PC-9 (cell line): ENCODE measurements around the gene ATP1A1.

ENCODE experiments used
- EZH2 ChIP-seq: fragments of 200-600 bp; sonication (generic); IDR thresholded peaks from 2 replicates; pipeline ENCODE4 v1.8.0; 2017; ENCODE audit warnings: antibody characterized with exemption, low read depth
- TF ChIP-seq, protein P1 (sequence below): fragments of 200-600 bp; sonication (generic); conservative IDR thresholded peaks from 2 replicates; pipeline ENCODE4 v1.6.1; 2017; ENCODE audit warnings: mixed run types, antibody characterized with exemption, mild to moderate bottlenecking, moderate library complexity

GRCh38 chr1:116334015-116334547 lies 39.0 kb upstream of the ATP1A1 start:
- TF ChIP-seq, protein P1, sequence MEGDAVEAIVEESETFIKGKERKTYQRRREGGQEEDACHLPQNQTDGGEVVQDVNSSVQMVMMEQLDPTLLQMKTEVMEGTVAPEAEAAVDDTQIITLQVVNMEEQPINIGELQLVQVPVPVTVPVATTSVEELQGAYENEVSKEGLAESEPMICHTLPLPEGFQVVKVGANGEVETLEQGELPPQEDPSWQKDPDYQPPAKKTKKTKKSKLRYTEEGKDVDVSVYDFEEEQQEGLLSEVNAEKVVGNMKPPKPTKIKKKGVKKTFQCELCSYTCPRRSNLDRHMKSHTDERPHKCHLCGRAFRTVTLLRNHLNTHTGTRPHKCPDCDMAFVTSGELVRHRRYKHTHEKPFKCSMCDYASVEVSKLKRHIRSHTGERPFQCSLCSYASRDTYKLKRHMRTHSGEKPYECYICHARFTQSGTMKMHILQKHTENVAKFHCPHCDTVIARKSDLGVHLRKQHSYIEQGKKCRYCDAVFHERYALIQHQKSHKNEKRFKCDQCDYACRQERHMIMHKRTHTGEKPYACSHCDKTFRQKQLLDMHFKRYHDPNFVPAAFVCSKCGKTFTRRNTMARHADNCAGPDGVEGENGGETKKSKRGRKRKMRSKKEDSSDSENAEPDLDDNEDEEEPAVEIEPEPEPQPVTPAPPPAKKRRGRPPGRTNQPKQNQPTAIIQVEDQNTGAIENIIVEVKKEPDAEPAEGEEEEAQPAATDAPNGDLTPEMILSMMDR, result no peak
- no peak for TF ChIP-seq EZH2
